Measurements from ENCODE around the gene KLK10.

GRCh38 chr19:50978772-50979390 is 40.6 kb downstream of the KLK10 start:
- TF ChIP-seq CTCF (IDR thresholded peaks at IDR 0.05) (no peak), POLR2A (IDR thresholded peaks at IDR 0.05) (no peak)
